ENCODE measurements around the gene POU5F1. TPM values are rescaled to one million over a fixed set of nuclear protein-coding genes. Genes with fewer than 3 reads are reported as not detected.
A peak's percentile ranks its signal among the peaks of the same experiment; 100 is the strongest.
"Not testable (repeated sequence)": the region's sequence is repeated elsewhere in the genome, so short reads cannot be mapped to it uniquely, and the experiment has no call there.

The POU5F1 gene
- 1 to 10 TPM in 3 of 4 donors, under 1 TPM in 1; 0.92 to 5.5 (median 3.3) TPM for total RNA-seq

DNA sequence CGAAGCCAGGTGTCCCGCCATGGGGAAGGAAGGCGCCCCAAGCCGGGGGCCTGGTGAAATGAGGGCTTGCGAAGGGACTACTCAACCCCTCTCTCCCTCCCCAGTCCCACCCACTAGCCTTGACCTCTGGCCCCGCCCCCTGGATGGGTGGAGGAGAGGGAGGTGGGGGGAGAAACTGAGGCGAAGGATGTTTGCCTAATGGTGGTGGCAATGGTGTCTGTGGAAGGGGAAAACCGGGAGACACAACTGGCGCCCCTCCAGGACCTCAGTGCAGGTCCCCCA lies at the start of gene POU5F1:
Gene POU5F1, minus strand, starts transcription at position 83 of the 282 bp plus-strand sequence. Its CDS starts 62 bp downstream, at position 21.
- TF ChIP-seq, protein P1, sequence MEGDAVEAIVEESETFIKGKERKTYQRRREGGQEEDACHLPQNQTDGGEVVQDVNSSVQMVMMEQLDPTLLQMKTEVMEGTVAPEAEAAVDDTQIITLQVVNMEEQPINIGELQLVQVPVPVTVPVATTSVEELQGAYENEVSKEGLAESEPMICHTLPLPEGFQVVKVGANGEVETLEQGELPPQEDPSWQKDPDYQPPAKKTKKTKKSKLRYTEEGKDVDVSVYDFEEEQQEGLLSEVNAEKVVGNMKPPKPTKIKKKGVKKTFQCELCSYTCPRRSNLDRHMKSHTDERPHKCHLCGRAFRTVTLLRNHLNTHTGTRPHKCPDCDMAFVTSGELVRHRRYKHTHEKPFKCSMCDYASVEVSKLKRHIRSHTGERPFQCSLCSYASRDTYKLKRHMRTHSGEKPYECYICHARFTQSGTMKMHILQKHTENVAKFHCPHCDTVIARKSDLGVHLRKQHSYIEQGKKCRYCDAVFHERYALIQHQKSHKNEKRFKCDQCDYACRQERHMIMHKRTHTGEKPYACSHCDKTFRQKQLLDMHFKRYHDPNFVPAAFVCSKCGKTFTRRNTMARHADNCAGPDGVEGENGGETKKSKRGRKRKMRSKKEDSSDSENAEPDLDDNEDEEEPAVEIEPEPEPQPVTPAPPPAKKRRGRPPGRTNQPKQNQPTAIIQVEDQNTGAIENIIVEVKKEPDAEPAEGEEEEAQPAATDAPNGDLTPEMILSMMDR (IDR thresholded peaks at IDR 0.05): no peak
- TF ChIP-seq POLR2A (IDR thresholded peaks at IDR 0.05): no peak
- peaks cover 0 to 28% (median 0%) of the 10 kb centered on the region in 3 donors for H3K36me3 ChIP-seq
- H3K4me1 ChIP-seq: peaks cover 0 to 9% (median 0%) of the 10 kb centered on the region in 3 donors
- no peak within 1 kb of the TSS for H3K4me3 ChIP-seq
- intact Hi-C loops (cut with DNase I): no loop called here
- H3K27me3 ChIP-seq: no peaks in the 10 kb centered on the region
- no peak for DNase-seq
- 68 to 88% methylated on average over 4 to 7 of the region's 9 CpGs for WGBS, 2 donors
- no peak within 1 kb of the TSS for H3K27ac ChIP-seq
- no peaks in the 10 kb centered on the region for H3K9me3 ChIP-seq

DNA sequence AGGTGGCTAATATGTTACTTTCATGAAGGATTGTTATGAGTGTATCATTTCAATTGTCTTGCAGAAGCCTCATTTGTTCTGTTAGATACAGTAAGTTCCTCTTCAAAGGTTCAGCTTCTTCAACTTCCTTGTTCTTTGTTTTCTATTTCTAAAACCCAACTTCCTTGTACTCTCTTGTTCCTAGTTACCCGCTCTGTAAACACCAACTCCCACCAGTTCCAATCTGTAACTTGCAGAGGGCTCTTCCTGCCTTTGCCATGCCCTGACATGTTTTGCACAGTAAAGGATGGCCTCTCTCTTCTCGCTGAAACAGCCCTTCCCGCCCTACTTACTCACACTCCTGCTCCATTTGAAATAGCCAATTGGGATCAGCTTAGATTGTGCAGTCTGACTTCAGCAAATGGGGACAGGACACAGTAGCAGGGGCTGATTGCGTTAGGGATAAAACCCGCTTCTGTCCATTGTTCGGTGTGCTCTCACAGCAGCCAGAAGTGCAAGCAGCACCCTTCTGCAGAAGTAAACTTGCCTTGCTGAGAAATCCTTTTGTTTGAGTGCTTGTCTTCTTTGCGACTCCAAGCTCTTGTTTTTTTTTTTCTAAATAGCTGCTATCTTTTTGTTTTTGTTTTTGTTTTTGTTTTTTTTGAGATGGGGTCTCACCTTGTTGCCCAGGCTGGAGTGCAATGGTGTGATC lies 45.9 kb upstream of the POU5F1 start:
- H3K36me3 ChIP-seq: no peaks in the 10 kb centered on the region
- DNase-seq: no peak
- peaks cover 0 to 5% (median 0%) of the 10 kb centered on the region in 3 donors for H3K4me1 ChIP-seq
- intact Hi-C loops (cut with DNase I): no loop called here
- peak overlapping the region in 3 of 4 donors; percentile 8 to 25 (median 25) for H3K27ac ChIP-seq
- peaks cover 7 to 32% (median 12%) of the 10 kb centered on the region in 3 donors for H3K9me3 ChIP-seq
- WGBS, 2 donors: 45 to 70% methylated on average over 7 of the region's 7 CpGs
- TF ChIP-seq, protein P1 (IDR thresholded peaks at IDR 0.05): no peak
- TF ChIP-seq POLR2A (IDR thresholded peaks at IDR 0.05): no peak
- H3K27me3 ChIP-seq: peaks cover 0 to 11% (median 0%) of the 10 kb centered on the region in 4 donors
- H3K4me3 ChIP-seq: no peak overlapping the region

DNA sequence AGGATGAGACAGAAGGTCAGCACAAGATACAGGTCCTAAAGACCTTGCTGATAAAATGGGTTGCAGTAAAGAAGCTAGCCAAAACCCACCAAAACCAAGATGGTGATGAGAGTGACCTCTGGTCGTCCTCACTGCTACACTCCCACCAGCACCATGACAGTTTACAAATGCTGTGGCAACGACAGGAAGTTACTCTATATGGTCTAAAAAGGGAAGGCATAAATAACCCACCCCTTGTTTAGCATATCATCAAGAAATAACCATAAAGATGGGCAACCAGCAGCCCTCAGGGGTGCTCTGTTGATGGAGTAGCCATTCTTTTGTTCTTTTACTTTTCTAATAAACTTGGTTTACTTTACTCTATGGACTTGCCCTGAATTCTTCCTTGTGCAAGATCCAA lies 44.7 kb upstream of the POU5F1 start:
- H3K27ac ChIP-seq; H3K4me3 ChIP-seq; intact Hi-C loops (cut with DNase I); H3K4me1 ChIP-seq; H3K36me3 ChIP-seq; DNase-seq: not testable (repeated sequence)
- H3K9me3 ChIP-seq: peaks cover 7 to 32% (median 12%) of the 10 kb centered on the region in 3 donors
- WGBS, 2 donors: 39 to 48% methylated on average over 2 of the region's 2 CpGs
- peaks cover 0 to 19% (median 0%) of the 10 kb centered on the region in 4 donors for H3K27me3 ChIP-seq

DNA sequence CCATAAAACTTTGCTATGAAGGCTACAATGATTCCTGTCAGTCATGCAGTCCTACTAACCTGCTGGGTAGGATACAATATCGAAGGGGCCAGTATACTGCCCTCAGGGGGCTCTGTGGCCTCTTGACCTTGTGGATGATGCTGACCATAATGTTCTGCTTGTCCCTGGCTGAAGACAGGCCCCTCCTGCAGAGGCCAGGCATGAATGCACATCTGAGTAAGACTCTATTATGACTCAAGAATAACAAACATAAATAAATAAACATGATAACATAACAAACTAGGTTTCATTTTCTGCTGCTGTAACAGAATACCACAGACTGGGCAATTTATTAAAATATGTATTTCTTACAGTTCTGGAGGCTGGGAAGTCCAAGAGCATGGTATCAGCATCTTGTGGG lies 44.0 kb upstream of the POU5F1 start:
- intact Hi-C loops (cut with DNase I): no loop called here
- WGBS, 2 donors: 64 to 82% methylated on average over 1 of the region's 1 CpG
- Histone ChIP-seq H3K27me3 (peaks cover 0 to 24% (median 0%) of the 10 kb centered on the region in 4 donors), H3K27ac (no peak overlapping the region), H3K4me3 (no peak overlapping the region), H3K4me1 (peaks cover 0 to 5% (median 0%) of the 10 kb centered on the region in 3 donors), H3K36me3 (no peaks in the 10 kb centered on the region), H3K9me3 (peaks cover 7 to 32% (median 12%) of the 10 kb centered on the region in 3 donors)
- no peak for DNase-seq
- TF ChIP-seq, protein P1 (IDR thresholded peaks at IDR 0.05): no peak
- no peak for TF ChIP-seq POLR2A (IDR thresholded peaks at IDR 0.05)

DNA sequence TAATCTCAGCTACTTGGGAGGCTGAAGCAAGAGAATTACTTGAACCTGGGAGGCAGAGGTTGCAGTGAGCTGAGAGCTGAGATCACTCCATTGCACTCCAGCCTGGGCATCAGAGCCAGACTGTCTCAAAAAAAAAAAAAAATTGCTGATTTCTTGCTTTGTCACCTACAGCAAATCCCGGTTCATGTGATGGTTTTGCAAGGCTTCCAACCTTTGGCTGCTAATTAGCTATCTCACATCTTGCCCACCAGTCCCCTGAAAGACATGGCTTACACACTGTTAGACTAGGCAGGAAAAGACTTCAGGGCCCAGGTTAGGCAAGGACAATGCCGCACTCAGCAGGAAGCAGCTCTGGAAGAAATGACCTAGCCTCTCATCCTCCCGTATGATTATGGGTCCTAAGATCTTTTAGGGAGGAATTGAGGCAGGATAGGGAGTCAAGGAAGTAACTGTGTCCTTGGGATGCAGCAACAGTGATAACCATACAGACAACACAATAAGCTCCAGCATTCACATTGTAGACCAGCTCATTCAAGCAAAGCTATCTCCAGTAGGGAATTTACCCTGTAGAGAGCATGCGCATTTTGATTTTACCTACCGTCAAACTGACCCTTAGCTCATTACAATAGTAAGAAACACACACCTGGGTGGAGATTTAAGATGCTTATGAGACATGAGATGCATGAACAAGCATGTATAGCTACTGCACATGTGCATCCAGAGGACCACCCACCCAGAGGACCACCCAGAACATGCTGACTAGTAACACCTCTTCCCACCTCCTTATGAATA lies 40.5 kb upstream of the POU5F1 start:
- Histone ChIP-seq H3K27ac (no peak overlapping the region), H3K4me3 (no peak overlapping the region), H3K9me3 (peaks cover 0 to 9% (median 0%) of the 10 kb centered on the region in 3 donors), H3K36me3 (no peaks in the 10 kb centered on the region), H3K4me1 (peaks cover 0 to 3% (median 0%) of the 10 kb centered on the region in 3 donors), H3K27me3 (peaks cover 0 to 25% (median 0%) of the 10 kb centered on the region in 4 donors)
- WGBS, 2 donors: 80 to 86% methylated on average over 4 to 5 of the region's 5 CpGs
- intact Hi-C loops (cut with DNase I): no loop called here
- no peak for TF ChIP-seq POLR2A (IDR thresholded peaks at IDR 0.05)
- TF ChIP-seq, protein P1 (IDR thresholded peaks at IDR 0.05): no peak
- no peak for DNase-seq

All from esophagus squamous epithelium (tissue), 5 donors.